Measurements from ENCODE around the gene CPNE9. TPM values are rescaled to one million over a fixed set of nuclear protein-coding genes. Genes with fewer than 3 reads are reported as not detected.

CPNE9 gene, protein sequence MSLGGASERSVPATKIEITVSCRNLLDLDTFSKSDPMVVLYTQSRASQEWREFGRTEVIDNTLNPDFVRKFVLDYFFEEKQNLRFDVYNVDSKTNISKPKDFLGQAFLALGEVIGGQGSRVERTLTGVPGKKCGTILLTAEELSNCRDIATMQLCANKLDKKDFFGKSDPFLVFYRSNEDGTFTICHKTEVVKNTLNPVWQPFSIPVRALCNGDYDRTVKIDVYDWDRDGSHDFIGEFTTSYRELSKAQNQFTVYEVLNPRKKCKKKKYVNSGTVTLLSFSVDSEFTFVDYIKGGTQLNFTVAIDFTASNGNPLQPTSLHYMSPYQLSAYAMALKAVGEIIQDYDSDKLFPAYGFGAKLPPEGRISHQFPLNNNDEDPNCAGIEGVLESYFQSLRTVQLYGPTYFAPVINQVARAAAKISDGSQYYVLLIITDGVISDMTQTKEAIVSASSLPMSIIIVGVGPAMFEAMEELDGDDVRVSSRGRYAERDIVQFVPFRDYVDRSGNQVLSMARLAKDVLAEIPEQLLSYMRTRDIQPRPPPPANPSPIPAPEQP
- total RNA-seq = 0.23 TPM

DNA sequence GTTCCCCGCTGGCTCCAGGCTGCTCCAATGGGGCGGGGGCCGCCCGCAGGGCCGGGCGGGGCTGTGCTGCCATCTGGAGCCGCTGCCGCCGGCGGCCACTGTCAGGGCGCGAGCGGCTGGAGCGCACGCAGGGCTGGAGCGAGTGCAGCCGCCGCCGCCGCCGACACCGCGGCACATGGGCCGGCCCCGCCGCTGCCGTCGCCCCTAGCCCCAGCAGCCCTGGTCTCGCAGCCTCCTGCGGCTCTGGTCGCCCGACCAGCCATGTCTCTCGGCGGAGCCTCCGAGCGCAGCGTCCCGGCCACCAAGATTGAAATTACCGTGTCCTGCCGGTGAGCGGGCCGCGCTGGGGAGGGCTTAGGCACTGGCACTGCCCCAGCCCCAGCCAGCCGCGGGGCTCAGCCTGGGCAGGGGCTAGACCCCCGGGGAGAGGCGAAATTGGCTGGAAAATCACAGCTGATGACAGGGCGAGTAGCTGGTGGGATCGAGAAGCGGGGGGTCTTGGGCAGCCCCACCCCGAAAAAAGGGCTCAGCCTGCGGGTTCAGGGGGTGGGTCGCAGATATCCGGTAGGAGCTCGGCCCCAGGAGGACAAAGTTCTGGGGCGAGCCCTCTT is at the start of gene CPNE9:
Gene CPNE9 (plus strand): TSS at position 98 of the 611 bp plus-strand sequence. CDS start 164 bp downstream, at position 262.

DNA sequence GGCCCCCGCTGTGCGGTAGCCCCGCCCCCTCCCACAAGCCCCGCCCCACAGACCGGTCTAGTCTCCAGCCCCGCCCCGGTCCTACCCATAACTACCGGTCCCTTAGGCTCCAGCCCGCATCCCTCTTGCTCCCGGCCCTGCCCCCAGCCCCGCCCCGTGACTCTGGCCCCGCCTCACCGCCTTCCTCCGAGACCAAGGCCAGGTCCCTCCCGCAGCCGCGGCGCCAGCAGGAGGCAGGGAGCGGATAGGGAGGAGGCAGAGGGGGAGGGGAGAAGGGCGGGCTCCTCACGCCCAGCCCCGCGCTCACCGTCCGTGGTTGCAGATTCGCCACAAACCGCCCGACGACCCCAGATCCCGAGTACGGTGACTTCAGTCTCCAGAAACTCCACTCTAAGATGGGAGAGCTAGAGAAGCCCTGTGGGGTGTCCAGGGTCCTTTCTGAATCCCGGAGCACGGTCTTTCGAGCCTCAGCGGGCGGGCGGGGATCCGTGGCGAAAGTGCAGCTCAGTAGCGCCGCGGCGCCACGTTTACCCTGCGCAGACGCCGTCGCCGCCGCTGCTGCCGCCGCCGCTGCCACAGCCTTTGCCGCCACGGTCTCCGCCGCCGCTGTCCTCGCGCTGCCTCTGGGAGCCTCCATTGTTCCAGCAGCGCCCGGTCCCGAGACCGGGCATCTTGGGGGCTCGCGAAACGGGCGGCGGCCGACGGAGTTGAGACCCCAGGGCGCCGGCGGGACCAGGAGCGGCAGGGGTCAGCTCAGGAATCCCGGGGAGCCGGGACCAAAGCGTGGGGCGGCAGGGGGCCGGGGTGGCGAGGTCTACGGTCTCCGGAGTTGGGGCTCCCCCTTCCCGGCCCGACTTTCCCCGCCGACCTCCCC is 27.8 kb downstream of the CPNE9 start, which contains the start of gene BRPF1:
Gene BRPF1 (plus strand): TSS at position 530 of the 874 bp plus-strand sequence. CDS start 2,406 bp downstream, outside the sequence.

DNA sequence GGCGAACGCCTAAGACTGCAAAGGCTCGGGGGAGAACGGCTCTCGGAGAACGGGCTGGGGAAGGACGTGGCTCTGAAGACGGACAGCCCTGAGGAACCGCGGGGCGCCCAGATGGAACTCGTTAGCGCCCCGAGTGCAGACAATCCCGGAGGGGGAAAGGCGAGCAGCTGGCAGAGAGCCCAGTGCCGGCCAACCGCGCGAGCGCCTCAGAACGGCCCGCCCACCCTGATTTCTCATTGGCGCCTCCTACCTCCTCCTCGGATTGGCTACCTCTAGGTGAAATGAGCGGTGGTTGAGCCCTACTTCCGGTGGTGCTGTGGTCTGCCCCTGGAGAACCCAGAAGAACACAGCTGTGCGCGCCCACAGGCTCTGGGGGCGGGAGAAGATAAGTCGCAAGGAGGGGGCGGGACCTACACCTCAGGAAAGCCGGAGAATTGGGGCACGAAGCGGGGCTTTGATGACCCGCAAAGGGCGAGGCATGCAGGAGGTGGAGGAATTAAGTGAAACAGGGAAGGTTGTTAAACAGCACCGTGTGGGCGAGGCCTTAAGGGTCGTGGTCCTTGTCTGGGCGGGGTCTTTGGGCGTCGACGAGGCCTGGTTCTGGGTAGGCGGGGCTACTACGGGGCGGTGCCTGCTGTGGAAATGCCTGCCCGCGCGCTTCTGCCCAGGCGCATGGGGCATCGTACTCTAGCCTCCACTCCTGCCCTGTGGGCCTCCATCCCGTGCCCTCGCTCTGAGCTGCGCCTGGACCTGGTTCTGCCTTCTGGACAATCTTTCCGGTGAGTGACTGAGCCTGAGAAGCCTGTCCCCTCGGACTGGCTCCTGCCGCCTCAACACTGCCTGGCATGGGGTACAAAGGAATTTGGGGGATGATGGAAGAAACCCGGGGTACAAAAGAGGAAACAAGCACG is 46.3 kb downstream of the CPNE9 start, which contains the start of gene OGG1:
Gene OGG1 (plus strand): TSS at position 308 of the 911 bp plus-strand sequence. CDS start 335 bp downstream, at position 643.

GRCh38 chr3:9769426-9770275 is 66.0 kb downstream of the CPNE9 start, which contains the start of gene CAMK1:
CAMK1 (minus strand) TSS chr3:9769947; CDS start chr3:9767749, 2,198 bp downstream.

Other genes with a start within 250 kb of the CPNE9 start
- gene LHFPL4, start 150.0 kb upstream of the CPNE9 start, total RNA-seq = not detected
- gene MTMR14, start 54.3 kb upstream of the CPNE9 start, total RNA-seq = 29.8 TPM
- 17.2 TPM for gene BRPF1, start 27.9 kb downstream of the CPNE9 start, total RNA-seq
- gene OGG1, start 46.1 kb downstream of the CPNE9 start, total RNA-seq = 33.7 TPM
- gene CAMK1, start 66.1 kb downstream of the CPNE9 start, total RNA-seq = 29.7 TPM
- gene TADA3, start 88.6 kb downstream of the CPNE9 start, total RNA-seq = 40.0 TPM
- gene ARPC4, start 89.2 kb downstream of the CPNE9 start, total RNA-seq = 103 TPM
- gene TTLL3, start 106.4 kb downstream of the CPNE9 start, total RNA-seq = 70.1 TPM
- 24.3 TPM for gene RPUSD3, start 140.2 kb downstream of the CPNE9 start, total RNA-seq
- gene CIDEC, start 176.4 kb downstream of the CPNE9 start, total RNA-seq = 0.18 TPM
- 24.0 TPM for gene JAGN1, start 186.8 kb downstream of the CPNE9 start, total RNA-seq
- gene IL17RE, start 199.0 kb downstream of the CPNE9 start, total RNA-seq = 4.0 TPM
- 46.5 TPM for gene IL17RC, start 213.3 kb downstream of the CPNE9 start, total RNA-seq
- gene CRELD1, start 230.0 kb downstream of the CPNE9 start, total RNA-seq = 43.0 TPM
- gene PRRT3, start 248.6 kb downstream of the CPNE9 start, total RNA-seq = 3.3 TPM